HEK293 (cell line): ENCODE results near the gene MSH5.

Source experiments
- AEBP2 ChIP-seq: fragments of 450-650 bp; formaldehyde crosslinking; IDR thresholded peaks from 2 replicates; pipeline ENCODE4 v1.5.1; 2016; ENCODE audit warnings: missing biosample characterization, missing genetic modification characterization, borderline replicate concordance
- BCL11A ChIP-seq: fragments of 450-650 bp; formaldehyde crosslinking; IDR thresholded peaks from 2 replicates; pipeline ENCODE4 v1.5.1; 2016; ENCODE audit warnings: low read depth, missing biosample characterization, missing genetic modification characterization
- BCL11B ChIP-seq: fragments of 450-650 bp; formaldehyde crosslinking; IDR thresholded peaks from 2 replicates; pipeline ENCODE4 v1.5.1; 2016; ENCODE audit warnings: low read depth, missing biosample characterization, missing genetic modification characterization
- GLI2 ChIP-seq: fragments of 450-650 bp; formaldehyde crosslinking; IDR thresholded peaks from 2 replicates; pipeline ENCODE4; 2017; ENCODE audit warnings: missing biosample characterization, missing genetic modification characterization, low read depth, borderline replicate concordance
- GLIS1 ChIP-seq: fragments of 450-650 bp; formaldehyde crosslinking; IDR thresholded peaks from 2 replicates; pipeline ENCODE4 v1.5.1; 2016; ENCODE audit warnings: missing biosample characterization, missing genetic modification characterization
- HOXC10 ChIP-seq: sonication (generic); formaldehyde crosslinking; IDR thresholded peaks from 2 replicates; pipeline ENCODE4 v1.8.1; 2023; ENCODE audit warnings: mild to moderate bottlenecking, missing genetic modification reagents
- KLF10 ChIP-seq: fragments of 450-650 bp; IDR thresholded peaks from 2 replicates; pipeline ENCODE4 v1.5.1; 2018; ENCODE audit warnings: missing biosample characterization, mild to moderate bottlenecking, missing genetic modification characterization
- KLF16 ChIP-seq: fragments of 450-650 bp; formaldehyde crosslinking; IDR thresholded peaks from 2 replicates; pipeline ENCODE4 v1.5.1; 2017; ENCODE audit warnings: missing biosample characterization, missing genetic modification characterization
- KLF9 ChIP-seq: fragments of 450-650 bp; formaldehyde crosslinking; IDR thresholded peaks from 2 replicates; pipeline ENCODE4 v1.5.1; 2016; ENCODE audit warnings: missing biosample characterization, missing genetic modification characterization, low read depth
- REPIN1 ChIP-seq: fragments of 450-650 bp; formaldehyde crosslinking; IDR thresholded peaks from 2 replicates; pipeline ENCODE4 v1.5.1; 2017; ENCODE audit warnings: missing biosample characterization, missing genetic modification characterization, low read depth
- SALL2 ChIP-seq: fragments of 450-650 bp; formaldehyde crosslinking; IDR thresholded peaks from 2 replicates; pipeline ENCODE4 v1.5.0; 2017; ENCODE audit warnings: missing biosample characterization, mild to moderate bottlenecking, missing genetic modification characterization, borderline replicate concordance
- SETDB1 ChIP-seq: IDR thresholded peaks from one replicate; pipeline ENCODE4 v1.6.1; 2017; ENCODE audit warnings: mild to moderate bottlenecking, low read length, moderate library complexity, mixed read lengths; ENCODE audit not compliant: insufficient read length
- TCF7L2 ChIP-seq: IDR thresholded peaks from 2 replicates; pipeline ENCODE4 v1.6.1; 2011; ENCODE audit warnings: low read depth, mild to moderate bottlenecking, inconsistent platforms, low read length, moderate library complexity, borderline replicate concordance
- ZBTB10 ChIP-seq: fragments of 450-650 bp; formaldehyde crosslinking; IDR thresholded peaks from 2 replicates; pipeline ENCODE4 v1.5.1; 2016; ENCODE audit warnings: missing biosample characterization, missing genetic modification characterization
- ZBTB44 ChIP-seq: fragments of 450-650 bp; IDR thresholded peaks from 2 replicates; pipeline ENCODE4 v1.5.1; 2018; ENCODE audit warnings: missing biosample characterization, mild to moderate bottlenecking, missing genetic modification characterization
- ZBTB7A ChIP-seq: fragments of 450-650 bp; formaldehyde crosslinking; IDR thresholded peaks from 2 replicates; pipeline ENCODE4 v1.5.1; 2016; ENCODE audit warnings: low read depth, missing biosample characterization, missing genetic modification characterization
- ZFP37 ChIP-seq: fragments of 450-650 bp; formaldehyde crosslinking; IDR thresholded peaks from 2 replicates; pipeline ENCODE4 v1.5.1; 2016; ENCODE audit warnings: missing biosample characterization, missing genetic modification characterization
- ZFP69B ChIP-seq: fragments of 450-650 bp; formaldehyde crosslinking; IDR thresholded peaks from 2 replicates; pipeline ENCODE4 v1.5.1; 2016; ENCODE audit warnings: missing biosample characterization, missing genetic modification characterization
- ZIC2 ChIP-seq: fragments of 450-650 bp; formaldehyde crosslinking; IDR thresholded peaks from 2 replicates; pipeline ENCODE4 v1.5.1; 2016; ENCODE audit warnings: missing biosample characterization, missing genetic modification characterization
- ZNF140 ChIP-seq: fragments of 450-650 bp; formaldehyde crosslinking; IDR thresholded peaks from 2 replicates; pipeline ENCODE4 v1.5.1; 2016; ENCODE audit warnings: missing biosample characterization, missing genetic modification characterization
- ZNF148 ChIP-seq: fragments of 450-650 bp; formaldehyde crosslinking; IDR thresholded peaks from 2 replicates; pipeline ENCODE4 v1.5.0; 2017; ENCODE audit warnings: missing biosample characterization, missing genetic modification characterization, borderline replicate concordance
- ZNF2 ChIP-seq: fragments of 450-650 bp; formaldehyde crosslinking; IDR thresholded peaks from 2 replicates; pipeline ENCODE4 v1.5.1; 2016; ENCODE audit warnings: missing biosample characterization, missing genetic modification characterization
- ZNF223 ChIP-seq: fragments of 450-650 bp; formaldehyde crosslinking; IDR thresholded peaks from 2 replicates; pipeline ENCODE4 v1.5.1; 2016; ENCODE audit warnings: missing biosample characterization, missing genetic modification characterization
- ZNF280D ChIP-seq: fragments of 450-650 bp; formaldehyde crosslinking; IDR thresholded peaks from 2 replicates; pipeline ENCODE4 v1.5.1; 2016; ENCODE audit warnings: missing biosample characterization, missing genetic modification characterization
- ZNF449 ChIP-seq: fragments of 450-650 bp; formaldehyde crosslinking; IDR thresholded peaks from 2 replicates; pipeline ENCODE4 v1.5.1; 2017; ENCODE audit warnings: missing biosample characterization, mild to moderate bottlenecking, missing genetic modification characterization, moderate library complexity
- ZNF514 ChIP-seq: fragments of 450-650 bp; formaldehyde crosslinking; IDR thresholded peaks from 2 replicates; pipeline ENCODE4 v1.5.1; 2016; ENCODE audit warnings: missing biosample characterization, missing genetic modification characterization

The MSH5 gene

GRCh38 chr6:31781244-31782125, 41.7 kb downstream of the MSH5 start (continued):
- no peak for TF ChIP-seq ZBTB10 (tag by site-specific recombination)
- no peak for TF ChIP-seq ZNF223 (tag by site-specific recombination)
- peak; percentile 57 for TF ChIP-seq KLF9 (tag by site-specific recombination)
- TF ChIP-seq ZNF449 (tag by site-specific recombination), result no peak
- TF ChIP-seq ZNF280D (tag by site-specific recombination), result no peak
- TF ChIP-seq SALL2 (tag by site-specific recombination), result no peak
- no peak for TF ChIP-seq HOXC10 (CRISPR knock-in tag)
- TF ChIP-seq BCL11A, result peak; percentile 83
- TF ChIP-seq KLF10 (tag by site-specific recombination), result peak; percentile 51; the same call in 1 of the 2 replicates
- TF ChIP-seq REPIN1 (tag by site-specific recombination), result no peak
- TF ChIP-seq ZBTB7A (tag by site-specific recombination), result no peak
- TF ChIP-seq ZNF2 (tag by site-specific recombination), result no peak
- no peak for TF ChIP-seq GLIS1 (tag by site-specific recombination)
- no peak for TF ChIP-seq KLF16 (tag by site-specific recombination)
- no peak for TF ChIP-seq SETDB1
- no peak for TF ChIP-seq ZNF140 (tag by site-specific recombination)
- TF ChIP-seq ZBTB44 (tag by site-specific recombination), result no peak
- TF ChIP-seq ZFP69B (tag by site-specific recombination), result no peak
- TF ChIP-seq ZNF514 (tag by site-specific recombination), result no peak
- TF ChIP-seq ZNF148 (tag by site-specific recombination), result no peak
- 0 out of 2 replicates have a peak, but pooled peaks have one; percentile 37 for TF ChIP-seq BCL11B (tag by site-specific recombination)
- no peak for TF ChIP-seq GLI2 (tag by site-specific recombination)
- TF ChIP-seq ZFP37 (tag by site-specific recombination), result no peak
- TF ChIP-seq TCF7L2, result no peak
- no peak for TF ChIP-seq AEBP2 (tag by site-specific recombination)
- TF ChIP-seq ZIC2 (tag by site-specific recombination), result peak; percentile 59
